Measurements from ENCODE around the gene ASTN2.

DNA sequence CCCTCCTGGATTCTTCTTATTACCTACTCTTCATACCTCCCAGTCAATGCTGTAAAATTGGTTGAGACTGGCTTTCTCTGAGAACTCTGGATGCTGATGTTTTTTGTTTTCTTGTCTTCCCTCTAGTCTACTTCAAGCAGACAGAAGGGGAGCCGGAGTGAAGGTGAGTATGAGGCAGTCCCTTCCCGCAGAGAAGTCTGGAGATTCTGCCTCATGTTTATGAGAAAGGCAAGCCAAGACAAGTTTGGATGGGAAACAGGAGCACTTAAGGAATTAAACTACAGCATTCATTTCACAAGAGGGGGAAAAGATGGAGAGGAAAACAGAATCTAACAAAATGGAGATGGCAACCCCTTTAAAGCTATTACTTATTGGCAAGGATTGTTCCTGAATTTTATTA, 481.6 kb downstream of the ASTN2 start:
- no peak for TF ChIP-seq GATA2 (IDR thresholded peaks at IDR 0.05; ENCODE audit: low read depth, low read length)
- TF ChIP-seq GATA3 (IDR thresholded peaks at IDR 0.05; ENCODE audit: low read depth, low read length) = no peak

Measured in SH-SY5Y (cell line).